IPS-11a (cell line): ENCODE results near the gene ECM1.
A peak's percentile ranks its signal among the peaks of the same experiment; 100 is the strongest.

ENCODE experiments used
- H3K4me3 ChIP-seq: one replicate; pipeline ENCODE4 v1.5.1; 2013; ENCODE audit warnings: low read depth, low read length, control low read depth

The ECM1 gene

DNA sequence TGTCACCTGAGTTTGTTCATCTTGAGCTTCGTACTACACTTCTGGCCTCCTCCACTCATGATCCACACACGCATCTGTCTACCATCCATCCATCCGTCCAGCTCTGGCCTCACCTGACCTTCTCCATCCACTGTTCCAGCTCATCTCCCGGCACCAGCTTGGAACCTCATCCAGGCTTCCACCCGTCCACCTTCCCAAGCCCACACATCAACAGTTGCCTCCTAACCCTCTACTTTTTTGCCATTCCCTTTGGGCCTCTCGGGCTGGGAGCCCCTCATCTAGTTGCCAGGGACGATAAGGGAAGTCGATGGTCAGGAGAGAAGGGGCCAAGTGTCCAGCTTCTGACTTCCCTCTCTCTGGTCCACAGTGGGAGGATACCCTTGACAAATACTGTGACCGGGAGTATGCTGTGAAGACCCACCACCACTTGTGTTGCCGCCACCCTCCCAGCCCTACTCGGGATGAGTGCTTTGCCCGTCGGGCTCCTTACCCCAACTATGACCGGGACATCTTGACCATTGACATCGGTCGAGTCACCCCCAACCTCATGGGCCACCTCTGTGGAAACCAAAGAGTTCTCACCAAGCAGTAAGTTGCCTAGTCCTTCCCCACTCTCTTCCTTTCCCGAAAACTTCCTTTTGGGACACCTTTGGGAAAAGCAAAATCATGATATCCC, 4.2 kb downstream of the ECM1 start:
- no peak overlapping the region for H3K4me3 ChIP-seq

DNA sequence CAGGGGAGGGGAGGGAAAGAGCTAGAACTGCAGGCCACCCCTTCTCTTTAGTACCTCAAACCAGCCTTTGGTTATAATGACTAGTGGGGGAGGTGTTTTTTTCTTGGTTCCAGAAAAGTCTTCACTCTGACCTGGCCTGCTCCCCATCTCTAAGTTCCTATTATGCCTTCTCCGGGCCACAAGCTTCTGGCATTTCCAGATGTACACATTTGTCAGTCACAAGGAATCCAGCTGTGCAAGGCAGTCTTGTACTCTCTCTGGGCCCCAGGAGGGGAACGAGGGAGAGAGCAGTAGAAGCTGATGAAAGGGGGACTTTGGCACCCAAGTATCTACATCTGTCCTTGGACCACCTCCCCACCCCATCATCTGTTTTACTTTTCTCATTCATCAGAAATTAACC, 4.9 kb downstream of the ECM1 start:
- H3K4me3 ChIP-seq, result no peak overlapping the region

DNA sequence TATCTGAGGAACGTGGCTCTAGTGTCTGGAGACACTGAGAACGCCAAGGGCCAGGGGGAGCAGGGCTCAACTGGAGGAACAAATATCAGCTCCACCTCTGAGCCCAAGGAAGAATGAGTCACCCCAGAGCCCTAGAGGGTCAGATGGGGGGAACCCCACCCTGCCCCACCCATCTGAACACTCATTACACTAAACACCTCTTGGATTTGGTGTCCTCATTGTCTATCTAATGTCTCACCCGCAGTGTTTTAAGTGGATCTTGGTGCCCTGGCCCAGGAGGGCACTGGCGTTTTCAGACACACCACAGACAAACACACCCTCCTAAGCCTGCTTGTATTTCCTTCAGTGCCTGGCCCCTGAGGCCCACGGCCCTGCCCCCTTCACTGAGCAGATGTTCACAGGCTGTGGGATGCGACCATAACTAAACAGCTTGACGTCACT, 5.5 kb downstream of the ECM1 start:
- no peak overlapping the region for H3K4me3 ChIP-seq

DNA sequence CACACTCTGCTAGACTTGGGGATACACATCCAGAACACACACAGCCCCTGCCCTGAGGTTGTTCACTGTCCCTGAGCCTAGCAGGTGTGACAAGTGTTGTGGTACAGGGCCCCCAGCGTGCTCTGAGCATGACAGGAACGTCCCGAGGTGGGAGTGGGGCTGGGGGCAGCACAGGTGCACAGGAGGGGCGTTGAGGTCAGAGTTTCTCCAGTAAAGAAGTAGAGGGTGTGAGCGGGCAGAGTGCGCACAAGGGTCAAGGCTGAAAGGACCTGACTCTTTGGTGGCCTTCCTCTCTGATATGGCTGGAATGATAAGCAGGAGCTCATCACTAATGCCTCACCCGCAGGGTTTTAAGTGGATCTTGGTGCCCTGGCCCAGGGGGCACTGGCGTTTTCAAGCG, 6.4 kb downstream of the ECM1 start:
- H3K4me3 ChIP-seq, result no peak overlapping the region

DNA sequence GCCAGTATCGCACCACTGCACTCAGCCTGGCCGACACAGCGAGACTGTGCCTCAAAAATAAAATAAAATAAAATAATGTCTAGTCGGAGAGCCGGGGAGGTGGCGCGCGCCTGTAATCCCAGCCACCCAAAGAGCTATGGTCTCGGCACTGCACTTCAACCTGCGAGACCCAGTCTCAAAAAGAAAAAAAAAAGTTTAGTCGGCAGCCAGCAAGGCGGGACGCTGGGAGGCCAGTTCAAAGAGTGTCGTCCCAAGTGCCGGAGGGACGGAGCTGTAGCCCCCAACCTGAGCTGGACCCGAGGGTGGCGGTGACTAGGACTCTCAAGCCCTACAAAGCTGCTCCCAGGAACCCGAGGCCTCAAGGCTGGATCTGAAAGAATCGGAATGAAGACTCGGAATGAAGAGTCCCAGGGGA, 7.0 kb downstream of the ECM1 start:
- H3K4me3 ChIP-seq, result peak overlapping the region; percentile 81

DNA sequence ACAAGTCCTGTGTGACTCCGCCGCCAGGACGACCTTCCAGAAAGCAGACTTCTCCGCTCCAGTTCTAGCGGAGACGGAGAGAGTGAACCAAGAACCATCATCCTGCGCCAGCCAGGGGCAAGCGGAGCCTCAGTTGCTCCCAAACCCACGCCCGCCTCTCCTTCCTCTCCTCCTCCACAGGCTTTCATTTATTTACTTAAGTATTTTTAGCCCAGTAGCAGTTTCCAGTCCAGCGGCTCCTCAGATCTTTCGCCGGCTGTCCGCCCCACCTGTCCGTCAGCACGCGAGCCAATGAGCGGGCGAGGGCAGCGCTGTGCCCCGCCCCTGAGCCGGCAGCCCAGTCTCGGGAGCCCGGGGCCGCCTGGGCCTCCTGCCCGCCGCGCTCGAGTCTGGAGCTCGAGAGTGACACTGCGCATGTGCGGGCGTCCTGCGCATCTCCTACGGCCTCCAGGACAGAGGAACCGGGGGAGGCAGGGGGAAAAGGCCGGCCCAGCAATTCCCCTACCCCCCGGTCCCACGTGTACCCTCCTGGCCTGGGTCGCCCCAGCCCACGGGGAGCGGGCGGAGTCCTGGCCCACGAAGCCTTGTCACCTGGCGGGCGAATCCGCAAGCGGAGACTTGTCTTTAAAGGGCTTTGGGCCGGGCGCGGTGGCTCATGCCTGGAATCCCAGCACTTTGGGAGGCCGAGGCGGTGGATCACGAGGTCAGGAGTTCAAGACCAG, 7.6 kb downstream of the ECM1 start, which contains the start of gene FALEC:
FALEC (plus strand) TSS at position 425 of the 722 bp plus-strand sequence.
- H3K4me3 ChIP-seq, result peak within 1 kb of the TSS; percentile 81

DNA sequence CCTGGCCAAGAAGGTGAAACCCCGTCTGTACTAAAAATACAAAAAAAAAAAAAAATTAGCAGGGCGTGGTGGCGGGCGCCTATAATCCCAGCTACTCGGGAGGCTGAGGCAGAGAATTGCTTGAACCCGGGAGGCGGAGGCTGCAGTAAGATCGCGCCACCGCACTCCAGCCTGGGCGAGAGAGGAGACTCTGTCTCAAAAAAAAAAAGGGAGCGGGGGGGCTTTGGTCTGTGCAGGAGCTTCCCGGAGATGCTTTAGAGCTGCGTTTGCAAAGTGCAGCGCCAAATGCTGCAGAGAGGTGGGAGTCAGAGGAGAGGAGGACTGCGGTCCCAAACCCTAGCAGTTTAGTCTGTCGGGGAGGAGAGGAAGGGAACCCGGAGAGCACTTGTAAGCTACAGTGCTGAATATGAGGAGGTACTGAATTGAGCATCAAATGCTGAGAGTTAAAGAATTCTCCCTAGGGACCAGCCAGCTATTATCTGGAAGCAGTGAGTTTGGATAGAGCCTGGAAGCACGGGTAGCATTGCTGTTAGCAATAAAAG, 8.2 kb downstream of the ECM1 start:
- H3K4me3 ChIP-seq, result peak overlapping the region; percentile 46

DNA sequence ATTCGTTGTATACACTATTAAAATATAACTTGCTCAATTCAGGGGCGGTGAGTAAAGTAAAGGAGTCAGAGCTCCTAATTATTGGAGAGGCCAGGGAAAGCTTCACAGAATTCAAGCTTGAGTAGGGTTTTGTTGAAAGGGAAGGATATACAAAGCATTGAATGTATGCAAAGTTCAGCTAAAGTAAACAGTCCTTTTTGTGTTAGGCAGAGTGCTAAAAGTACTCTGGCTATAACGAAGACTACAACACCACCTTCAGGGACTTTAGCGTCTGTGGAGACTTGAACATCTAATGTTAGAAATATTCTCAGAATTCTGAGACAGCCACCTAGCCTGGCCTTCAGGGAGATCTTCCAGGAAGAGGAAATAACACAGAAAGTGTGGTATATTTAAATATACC, 8.7 kb downstream of the ECM1 start:
- no peak overlapping the region for H3K4me3 ChIP-seq

DNA sequence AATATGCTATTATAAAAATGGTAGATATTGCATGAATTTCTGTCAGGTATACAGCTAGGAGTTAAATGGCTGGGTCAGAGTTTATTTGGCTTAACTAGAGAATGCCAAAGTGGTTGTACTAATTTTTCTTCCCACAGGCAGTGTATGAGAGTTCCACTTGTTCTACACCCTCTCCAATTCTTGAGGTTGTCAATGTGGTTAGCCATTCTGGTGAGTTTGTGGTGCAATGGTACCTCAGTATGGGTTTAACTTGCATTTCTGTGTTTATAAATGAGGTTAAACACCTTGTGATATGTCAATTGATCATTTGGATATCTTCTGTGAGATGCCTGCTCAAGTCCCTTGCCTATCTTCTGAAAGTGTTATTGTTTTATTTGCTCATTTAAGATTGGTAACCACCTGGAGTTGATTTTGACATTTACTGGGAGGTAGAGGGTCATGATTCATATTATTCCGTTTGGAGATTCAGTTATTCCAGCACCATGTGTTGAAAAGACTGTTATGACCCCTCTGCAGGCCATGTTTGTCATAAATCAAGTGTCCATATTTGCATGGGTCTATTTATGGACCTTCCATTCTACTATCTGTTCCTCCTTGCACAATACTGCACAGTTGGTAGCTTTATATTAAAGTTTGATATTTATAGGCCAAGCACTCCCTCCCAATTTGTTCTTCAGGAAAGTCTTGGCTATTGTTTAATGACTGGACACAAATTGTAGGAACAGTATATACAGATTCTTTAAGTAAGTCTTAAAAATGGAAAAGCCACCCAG, 13.5 kb downstream of the ECM1 start:
- no peak overlapping the region for H3K4me3 ChIP-seq

DNA sequence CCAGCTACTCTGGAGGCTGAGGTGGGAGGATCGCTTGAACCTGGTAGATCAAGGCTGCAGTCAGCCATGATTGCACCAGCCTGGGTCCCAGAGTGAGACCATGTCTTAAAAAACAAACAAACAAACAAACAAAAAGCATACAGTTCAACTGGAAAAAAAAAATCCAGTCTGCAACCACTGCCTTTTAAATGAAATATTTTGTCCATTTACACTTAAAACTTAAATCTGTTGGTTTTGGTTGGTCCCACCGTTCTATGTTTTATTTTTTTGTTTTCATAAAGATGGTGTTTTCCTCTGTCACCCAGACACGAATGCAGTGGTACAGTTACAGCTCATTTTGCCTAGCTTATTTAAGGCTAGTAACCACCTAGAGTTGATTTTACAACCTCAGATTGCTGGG, 17.4 kb downstream of the ECM1 start:
- H3K4me3 ChIP-seq, result no peak overlapping the region

DNA sequence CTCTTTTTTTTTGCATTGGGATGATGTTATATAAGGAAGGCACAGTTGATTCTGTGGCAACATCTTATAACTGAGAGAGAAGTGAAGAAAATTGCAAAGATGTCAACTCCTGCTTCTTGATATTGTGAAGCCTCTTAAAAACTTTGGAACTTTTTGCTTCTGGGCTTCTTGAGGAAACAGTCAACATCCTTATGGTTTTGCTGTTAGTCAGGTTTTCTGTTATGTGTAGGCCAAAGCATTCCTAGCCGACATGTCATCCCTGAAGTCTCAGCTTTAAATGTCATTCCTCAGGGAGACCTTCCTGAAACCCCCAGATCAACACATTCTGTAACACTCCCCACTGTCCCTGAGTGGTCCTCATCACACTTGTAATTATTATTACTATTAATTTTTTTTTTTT, 20.3 kb downstream of the ECM1 start:
- no peak overlapping the region for H3K4me3 ChIP-seq

DNA sequence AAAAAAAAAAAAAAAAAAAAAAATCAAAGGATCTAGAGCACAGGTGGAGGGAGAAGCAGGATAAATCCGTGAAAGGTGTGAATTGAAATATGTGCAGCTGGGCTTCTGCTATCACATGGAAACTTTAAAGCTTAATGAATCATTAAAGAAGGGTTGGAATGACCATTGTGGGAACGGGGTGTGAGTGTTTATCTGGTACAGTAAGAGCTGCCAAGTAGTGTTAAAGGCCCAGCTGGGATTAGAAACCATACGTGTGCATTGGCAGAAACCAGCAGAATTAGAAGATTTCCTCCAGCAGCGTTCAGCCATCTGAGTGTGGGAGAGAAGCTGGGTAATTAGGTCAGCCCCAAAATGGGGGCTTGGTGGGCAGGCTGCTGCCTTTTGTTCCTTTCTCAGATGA, 21.1 kb downstream of the ECM1 start:
- no peak overlapping the region for H3K4me3 ChIP-seq

DNA sequence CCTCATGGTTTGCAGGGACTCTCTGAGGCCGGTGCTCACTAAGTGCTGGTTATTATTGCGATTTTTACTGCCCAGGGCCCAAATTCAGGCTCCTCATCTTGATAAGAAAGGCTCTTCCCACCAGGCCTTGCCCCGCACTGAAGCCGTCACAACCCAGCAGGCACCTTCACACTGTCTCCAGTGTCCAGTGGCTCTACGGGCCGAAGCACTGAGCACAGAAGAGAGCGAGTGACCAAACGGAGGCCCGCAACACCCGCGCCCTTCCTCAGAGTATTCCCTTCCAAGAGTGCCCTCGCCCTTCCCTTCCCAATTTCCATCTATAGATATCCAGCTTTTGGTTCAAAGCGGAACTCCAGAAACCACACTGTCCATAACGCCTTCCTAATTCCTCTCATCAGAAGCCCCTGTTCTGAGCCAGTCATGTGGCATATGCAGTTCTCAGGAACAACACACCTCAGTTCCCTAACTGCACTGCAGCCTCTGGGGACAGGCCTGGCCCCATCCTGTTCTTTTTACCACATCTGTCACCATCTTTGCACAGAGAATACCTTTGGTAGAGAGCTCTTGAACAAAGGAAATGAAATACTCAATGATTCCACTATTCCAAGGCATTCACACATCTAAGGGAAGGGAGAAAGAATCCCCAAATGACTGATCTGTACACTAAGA, 22.7 kb downstream of the ECM1 start:
- H3K4me3 ChIP-seq, result no peak overlapping the region

DNA sequence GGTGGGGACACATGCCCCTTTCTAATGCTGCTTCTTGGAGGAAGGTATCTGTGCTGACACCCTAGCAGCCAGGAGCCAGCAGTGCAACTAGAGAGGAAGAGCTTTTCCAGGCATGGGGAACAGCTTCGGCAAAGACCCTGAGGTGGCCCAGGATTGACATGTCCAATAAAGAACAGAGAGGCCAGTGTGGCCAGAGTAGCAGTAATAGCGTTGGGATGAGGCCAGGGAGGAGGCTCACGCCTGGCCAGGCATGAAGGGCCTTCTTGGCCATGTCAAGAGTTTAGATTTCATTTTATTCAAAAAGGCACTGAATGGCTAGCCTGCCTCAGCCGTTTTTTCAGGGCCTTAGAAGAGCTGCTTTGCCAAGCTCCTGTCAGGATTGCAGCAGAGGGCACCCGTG, 25.0 kb downstream of the ECM1 start:
- no peak overlapping the region for H3K4me3 ChIP-seq

DNA sequence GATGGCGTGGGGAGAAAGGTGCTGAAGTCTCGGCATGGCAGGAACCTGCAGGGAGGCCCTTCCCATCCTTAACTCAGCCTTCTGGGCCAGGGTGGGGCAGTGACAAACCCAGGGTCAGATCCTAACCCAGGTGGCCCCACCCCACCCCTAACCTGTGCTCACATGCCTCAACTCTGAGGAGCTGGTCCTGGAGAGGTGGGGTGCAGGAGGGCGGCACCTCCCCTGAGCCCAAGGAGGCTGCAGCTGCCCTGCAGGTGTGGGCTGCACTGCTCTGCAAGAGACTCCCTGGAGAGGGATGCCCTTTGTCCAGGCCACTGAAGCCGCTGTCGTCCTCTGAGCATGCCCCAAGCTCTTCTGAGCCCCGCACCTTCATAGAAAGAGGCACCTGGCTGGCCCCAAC, 26.1 kb downstream of the ECM1 start:
- H3K4me3 ChIP-seq, result no peak overlapping the region

DNA sequence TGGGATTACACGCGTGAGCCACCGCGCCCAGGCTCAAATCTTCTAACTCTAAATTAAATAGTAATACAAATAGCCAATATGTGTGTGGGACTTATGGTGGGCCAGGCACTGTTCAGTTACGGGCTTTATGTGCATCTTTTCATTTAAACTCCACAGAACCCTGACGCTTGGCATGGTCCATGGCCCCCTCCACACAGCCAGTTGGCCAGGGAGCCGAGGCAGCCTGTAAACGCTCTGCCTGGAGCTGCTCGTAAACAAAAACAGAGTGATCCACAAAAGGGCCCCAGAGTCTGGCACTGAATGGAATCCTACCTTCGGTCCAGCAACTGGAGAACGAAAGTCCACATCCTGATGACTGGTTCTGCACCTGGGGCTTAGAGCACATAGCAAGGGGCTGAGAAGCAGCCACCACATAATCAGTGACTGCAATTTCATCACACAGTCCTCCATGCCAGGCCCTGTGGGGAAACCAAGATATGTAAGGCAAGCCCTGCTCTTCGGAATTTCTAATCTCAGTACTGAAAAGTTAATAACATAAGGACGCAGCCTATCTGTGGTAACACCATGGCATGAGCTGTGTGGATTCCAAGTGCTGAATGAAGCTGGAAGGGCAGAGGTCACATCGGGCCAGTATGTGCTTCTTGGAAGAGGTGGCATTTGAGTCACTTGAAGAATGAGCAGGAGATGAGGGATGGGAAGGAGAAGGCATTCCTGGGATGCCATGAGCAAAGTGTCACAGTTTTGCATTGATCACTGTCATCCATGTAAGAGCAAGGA, 27.8 kb downstream of the ECM1 start:
- no peak overlapping the region for H3K4me3 ChIP-seq

DNA sequence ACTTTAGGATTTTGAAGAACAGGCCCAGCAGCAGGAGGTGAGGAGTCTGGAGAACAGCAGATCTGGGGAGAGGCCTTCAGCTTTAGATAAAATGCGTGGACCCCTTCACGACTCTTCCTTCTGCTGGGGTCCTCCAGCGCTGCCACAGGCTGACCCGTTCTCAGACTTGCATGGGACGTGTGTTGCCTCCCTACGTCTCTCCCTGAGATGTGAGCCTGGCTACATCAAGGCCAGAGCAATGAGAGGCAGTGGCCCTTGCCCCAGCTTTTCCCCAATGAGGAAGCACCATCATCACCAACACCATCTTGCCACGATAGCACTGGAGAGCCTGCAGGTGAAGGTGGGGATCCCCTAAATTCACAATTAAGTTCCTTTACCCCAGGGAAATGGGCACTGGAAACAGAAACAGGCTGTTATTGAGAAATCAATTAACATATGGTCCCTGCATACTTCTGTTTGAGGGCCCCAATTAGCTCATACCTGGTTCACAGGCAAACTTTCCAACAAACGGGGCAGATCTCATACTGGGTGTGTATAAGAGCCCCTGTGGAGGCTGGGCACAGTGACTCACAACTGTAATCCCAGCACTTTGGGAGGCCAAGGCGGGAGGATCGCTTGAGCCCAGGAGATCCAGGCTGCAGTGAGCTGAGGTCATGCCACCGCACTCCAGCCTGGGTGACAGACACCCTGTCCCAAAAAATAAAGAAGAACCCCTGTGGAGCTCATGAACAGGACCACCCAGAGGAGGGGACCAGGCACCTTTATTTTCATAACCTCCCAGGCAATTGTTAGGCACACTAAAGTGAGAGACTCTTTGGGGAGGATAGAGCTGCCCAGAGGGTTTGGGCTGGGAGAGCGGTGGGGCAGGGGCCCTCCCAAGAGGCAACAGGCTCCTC, 29.2 kb downstream of the ECM1 start:
- H3K4me3 ChIP-seq, result no peak overlapping the region

DNA sequence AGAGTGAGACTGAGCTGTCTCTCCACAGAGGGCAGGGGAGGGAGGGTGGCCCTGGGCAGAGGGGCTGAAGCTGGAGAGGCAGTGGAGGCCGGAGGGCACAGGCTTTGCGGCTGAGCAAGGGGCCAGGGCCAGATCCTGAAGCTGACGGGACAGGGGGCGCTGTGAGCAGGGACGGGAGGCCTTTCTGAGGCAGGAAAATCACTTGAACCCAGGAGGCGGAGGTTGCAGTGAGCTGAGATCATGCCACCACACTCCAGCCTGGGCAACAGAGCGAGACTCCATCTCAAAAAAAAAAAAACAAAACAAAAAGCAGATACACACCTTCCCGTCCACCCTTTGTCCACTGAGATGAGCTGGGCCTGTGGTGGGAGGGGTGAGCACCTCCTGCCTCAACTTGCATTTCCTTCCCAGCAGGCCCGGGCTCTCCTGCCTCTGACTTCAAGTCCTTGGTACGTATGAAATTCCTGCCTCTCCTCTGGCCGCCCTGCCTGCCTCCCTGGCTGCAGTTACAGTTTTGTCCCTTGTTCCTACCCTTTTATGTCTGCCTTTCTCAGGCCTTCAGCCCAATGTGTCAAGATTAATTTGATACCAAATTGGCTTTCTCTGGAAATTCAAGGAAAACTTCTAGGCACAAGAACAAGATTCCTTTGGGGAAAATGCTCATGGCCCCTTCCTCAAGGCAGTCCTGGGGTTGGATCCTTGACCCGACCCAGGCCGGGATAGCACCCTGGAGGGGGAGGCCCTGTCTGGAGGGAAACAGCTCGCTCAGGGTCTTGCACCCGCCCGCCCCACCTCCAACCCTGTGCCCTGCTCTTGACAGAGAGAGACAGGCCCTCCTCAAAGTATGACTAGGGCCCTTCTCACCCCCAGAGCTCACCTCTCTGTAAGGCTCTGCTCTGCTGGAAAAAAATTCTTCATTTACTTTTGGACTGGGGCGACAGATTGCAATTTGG, 30.1 kb downstream of the ECM1 start:
- no peak overlapping the region for H3K4me3 ChIP-seq
